HG02981 (cell line): ENCODE results near the gene P4HTM.
"Not testable (repeated sequence)": the region's sequence is repeated elsewhere in the genome, so short reads cannot be mapped to it uniquely, and the experiment has no call there.

Experiments used
- ATAC-seq: cut with Tn5 transposase; IDR thresholded peaks from one replicate; pipeline ENCODE4 v1.9.1; 2021; ENCODE audit warnings: mild to moderate bottlenecking, moderate library complexity; ENCODE audit not compliant: unreplicated experiment

Gene P4HTM

DNA sequence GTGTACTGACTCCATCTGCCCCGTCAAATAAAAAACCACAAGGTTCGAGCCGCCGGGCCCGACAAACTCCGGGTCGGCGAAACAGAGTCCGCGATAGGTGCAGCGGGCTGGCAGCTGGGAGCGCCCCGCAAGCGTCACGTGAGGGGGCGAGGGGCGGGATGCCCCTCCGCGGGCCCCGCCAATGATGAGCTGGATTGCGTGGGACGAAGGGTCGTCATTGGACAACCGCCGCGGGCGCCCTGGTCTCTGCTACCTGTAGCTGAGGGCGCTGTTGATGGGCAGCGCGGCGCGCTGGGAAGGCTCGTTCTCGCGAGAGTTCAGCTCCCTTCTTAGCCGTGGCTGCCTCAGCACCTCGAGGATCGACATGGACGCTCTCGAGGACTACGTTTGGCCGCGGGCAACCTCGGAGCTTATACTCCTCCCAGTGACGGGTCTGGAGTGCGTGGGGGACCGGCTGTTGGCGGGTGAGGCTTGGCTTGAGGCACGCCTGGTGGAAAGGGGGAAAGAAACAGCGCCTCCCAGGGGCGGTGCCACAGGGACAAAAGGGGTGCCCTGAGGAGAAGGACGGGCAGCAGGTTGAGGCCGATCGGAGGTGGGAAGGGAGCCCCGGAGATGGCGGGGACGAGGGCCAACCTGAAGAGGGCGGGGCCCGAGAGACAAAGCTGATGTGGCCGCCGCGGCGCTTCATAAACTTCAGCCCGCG is 17.2 kb downstream of the P4HTM start, which contains the start of gene WDR6:
Gene WDR6 (plus strand): TSS at position 324 of the 703 bp plus-strand sequence. CDS start 41 bp downstream, at position 365.
- ATAC-seq, result peak; percentile 80

DNA sequence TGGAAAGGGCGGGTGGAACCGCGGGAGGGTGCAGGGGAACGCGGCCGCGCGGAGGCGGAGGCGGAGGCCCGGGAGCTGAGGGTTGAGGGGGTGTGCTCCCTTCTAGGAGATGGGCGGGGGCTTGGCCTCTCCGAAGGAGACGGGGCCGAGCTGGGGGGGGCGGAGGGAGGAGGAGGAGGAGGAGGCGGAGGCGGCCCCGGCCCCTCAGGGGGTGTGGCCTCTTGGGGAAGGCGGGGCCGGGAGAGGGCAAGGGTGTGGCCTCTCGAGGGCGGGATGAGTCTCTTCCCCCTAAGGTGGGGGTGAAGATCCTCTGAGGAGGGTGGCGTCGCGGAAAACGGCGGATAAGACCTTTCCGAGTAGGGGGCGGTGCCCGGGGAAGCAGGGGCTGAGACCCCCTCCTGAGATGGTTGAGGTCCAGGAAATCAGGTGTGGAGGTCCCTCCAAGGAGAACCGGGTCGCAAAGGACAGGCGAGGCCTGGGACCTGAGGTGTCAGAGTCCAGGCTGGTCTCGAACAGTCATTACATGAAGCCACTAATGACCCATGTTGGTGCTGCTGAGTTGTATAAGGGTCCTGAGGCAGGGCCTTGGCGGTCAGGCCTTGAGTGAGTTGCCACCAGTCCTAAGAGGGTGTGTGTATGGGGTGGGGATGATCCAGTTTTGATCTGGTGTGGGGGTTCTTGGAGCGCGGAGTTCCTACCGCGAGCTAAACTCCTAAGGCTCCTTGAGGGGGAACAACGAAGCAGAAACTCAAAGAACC is 17.9 kb downstream of the P4HTM start:
- ATAC-seq, result peak; percentile 37

DNA sequence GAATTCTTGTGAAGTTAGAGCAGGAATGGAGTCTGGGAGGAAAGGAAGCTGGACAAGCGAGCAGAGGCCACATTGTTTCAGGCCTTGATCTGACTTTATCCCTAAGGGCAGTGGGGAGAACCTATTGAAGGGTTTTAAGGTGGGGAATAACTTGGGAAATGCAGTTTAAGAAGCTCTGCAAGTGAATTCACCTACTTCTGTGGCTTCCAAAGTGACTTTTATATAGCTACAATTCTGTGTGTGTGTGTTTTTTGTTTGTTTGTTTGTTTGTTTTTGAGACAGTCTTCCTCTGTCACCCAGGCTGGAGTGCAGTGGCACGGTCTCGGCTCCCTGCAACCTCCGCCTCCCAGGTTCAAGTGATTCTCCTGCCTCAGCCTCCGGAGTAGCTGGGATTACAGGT is 18.6 kb downstream of the P4HTM start:
- ATAC-seq, result not testable (repeated sequence)

DNA sequence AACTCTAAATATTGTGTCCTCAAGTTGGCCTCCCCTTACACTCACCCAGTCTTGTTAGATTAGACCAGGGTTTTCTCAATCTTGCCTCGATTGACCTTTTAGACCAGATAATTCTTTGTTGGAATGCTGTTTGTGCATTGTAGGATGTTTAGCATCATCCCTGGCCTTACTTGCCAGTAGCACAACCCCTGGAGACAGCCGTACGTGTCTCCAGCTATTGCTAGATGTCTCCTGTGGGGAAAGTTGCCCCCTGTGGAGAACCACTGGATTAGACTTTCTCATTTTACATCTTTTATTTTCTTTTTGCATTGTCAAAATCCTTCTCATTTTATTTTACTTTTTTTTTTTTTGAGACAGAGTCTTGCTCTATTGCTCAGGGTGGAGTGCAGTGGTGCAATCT is 19.4 kb downstream of the P4HTM start:
- ATAC-seq, result no peak

DNA sequence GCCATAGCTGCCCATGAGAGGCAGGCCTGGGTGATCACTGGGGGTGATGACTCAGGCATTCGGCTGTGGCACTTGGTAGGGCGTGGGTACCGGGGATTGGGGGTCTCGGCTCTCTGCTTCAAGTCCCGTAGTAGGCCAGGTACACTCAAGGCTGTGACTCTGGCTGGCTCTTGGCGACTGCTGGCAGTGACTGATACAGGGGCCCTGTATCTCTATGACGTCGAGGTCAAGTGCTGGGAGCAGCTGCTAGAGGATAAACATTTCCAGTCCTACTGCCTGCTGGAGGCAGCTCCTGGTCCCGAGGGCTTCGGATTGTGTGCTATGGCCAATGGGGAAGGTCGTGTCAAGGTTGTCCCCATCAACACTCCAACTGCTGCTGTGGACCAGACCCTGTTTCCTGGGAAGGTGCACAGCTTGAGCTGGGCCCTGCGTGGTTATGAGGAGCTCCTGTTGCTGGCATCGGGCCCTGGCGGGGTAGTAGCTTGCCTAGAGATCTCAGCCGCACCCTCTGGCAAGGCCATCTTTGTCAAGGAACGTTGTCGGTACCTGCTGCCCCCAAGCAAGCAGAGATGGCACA is 22.5 kb downstream of the P4HTM start:
- no peak for ATAC-seq

DNA sequence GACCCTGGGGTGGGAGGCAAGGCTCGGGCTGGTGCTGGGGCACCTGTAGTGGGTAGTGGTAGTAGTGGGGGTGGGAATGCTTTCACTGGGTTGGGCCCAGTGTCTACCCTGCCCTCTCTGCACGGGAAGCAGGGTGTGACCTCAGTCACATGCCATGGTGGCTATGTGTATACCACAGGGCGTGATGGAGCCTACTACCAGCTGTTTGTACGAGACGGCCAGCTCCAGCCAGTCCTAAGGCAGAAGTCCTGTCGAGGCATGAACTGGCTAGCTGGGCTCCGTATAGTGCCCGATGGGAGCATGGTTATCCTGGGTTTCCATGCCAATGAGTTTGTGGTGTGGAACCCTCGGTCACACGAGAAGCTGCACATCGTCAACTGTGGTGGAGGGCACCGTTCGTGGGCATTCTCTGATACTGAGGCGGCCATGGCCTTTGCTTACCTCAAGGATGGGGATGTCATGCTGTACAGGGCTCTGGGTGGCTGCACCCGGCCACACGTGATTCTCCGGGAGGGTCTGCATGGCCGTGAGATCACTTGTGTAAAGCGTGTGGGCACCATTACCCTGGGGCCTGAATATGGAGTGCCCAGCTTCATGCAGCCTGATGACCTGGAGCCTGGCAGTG is 23.2 kb downstream of the P4HTM start:
- no peak for ATAC-seq

DNA sequence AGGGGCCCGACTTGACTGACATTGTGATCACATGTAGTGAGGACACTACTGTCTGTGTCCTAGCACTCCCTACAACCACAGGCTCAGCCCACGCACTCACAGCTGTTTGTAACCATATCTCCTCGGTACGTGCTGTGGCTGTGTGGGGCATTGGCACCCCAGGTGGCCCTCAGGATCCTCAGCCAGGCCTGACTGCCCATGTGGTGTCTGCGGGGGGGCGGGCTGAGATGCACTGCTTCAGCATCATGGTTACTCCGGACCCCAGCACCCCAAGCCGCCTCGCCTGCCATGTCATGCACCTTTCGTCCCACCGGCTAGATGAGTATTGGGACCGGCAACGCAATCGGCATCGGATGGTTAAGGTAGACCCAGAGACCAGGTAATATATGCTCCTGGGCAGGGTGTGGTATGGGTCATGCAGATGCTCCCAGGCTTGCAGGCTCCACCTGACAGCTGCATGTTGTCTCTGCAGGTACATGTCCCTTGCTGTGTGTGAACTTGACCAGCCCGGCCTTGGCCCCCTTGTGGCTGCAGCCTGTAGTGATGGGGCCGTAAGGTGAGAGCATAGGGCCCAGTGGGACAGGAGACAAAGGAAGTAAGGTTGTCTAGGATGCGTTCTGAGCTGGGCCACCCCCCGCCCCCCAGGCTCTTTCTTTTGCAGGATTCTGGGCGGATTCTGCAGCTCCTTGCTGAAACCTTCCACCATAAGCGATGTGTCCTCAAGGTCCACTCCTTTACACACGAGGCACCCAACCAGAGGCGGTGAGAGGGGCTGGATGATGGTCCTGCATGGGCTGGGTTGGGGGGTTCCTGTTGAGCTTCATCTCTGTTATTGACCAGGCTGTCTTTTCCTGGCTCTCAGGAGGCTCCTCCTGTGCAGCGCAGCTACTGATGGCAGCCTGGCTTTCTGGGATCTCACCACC is 24.0 kb downstream of the P4HTM start:
- ATAC-seq, result no peak

DNA sequence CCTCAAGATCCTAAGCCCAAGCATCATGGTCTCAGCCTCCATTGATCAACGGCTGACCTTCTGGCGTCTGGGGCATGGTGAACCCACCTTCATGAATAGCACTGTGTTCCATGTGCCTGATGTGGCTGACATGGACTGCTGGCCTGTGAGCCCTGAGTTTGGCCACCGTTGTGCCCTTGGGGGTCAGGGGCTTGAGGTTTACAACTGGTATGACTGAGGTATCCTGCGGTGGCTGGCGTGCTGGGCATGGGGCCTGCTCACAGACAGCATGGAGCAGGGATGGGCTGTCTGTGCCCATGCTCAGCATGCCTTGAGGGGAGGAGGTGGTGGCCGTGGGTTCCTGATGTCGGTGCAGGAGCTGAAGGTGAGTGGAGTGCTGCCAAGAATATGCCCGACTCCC is 25.0 kb downstream of the P4HTM start:
- ATAC-seq, result no peak

DNA sequence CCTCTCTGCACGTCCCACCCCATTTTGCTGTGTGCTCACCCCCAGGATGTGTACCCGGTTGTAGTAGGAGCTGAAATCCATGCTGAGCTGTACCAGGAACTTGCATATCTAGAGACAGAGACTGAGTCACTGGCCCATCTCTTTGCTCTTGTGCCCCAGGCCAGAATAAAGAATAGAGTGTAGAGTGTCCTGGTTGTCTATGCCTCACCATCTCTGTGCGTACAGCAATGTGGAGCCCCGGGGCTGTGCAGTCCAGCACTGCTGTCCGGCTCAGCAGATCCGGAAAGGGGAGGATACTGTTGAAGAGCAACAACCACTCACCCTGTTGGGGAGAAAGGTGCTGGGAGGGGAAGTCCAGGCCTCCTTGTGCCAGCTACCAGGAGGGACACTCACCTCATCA is 25.7 kb downstream of the P4HTM start:
- no peak for ATAC-seq

DNA sequence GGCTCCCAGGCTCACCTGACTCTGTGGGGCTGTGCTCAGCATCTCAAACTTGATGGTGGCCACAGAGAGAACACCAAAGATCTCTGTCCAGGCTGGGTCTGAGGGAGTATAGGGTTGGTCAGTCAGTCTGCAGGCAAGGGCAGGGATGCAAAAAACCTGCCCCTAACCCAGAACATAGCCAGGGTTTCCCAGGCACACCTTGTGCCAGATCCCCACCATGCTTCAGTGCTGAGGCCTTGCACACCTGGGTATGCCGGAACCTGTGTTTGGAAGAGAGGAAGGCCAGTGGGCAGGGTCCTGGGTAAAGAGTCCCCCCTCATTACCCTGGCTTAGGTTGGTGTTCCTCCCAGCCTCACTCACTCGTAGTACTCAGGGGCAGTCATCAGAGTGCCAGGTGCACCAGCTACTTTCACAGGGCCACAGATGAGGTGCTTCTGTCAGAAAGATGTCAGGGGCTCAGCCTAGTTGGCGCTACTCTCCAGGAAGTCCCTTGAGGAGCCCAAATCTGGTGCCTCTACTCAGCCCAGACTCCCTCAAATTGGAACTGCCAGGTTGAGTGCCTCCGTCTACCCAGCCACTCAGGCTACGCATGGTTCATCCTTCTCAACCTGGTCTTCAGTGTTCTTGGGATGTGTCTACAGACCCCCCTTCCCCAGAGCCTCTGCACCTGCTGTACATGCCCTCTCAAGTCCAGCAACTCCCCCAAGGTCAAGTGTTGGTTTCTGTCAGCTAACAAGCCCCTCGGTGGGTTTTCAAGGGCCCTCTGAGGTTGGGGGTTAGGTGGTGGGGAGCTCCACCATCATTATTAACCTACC is 26.6 kb downstream of the P4HTM start:
- no peak for ATAC-seq

DNA sequence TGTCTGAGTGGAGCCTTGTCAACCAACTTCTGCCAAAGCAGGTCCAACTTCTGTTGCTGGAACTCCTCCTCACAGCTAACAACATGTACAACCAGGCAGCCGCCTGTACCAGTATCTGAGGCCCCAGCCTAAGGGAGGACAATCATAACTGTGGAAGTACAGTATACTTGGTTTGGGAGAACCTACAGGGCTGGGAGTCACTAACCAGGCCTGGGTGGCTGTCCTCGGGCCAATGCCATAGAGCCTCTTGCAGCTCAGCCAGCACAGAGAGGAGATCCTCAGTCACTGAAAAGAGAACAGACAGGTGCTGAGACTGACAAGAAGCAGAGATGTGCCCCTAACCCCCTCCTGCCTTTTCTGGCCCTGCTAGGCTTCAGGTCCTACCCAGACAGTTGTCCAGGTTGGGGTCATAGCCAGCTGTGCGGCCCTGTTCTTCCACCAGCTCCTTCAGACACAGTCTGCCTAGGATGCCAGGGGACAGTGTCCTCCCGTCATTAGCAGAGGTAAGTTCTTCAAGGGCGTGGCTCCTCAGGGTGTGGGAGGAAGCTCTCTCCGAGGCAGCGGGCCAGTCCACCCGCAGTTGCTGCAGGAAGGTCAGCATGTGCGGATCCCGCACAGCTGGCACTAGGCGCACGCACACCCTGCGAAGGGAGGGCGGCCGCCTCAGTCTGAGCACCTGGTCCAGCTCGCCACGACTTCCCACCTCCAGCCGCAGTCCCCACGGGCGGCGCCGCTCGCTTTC is 27.4 kb downstream of the P4HTM start:
- no peak for ATAC-seq

DNA sequence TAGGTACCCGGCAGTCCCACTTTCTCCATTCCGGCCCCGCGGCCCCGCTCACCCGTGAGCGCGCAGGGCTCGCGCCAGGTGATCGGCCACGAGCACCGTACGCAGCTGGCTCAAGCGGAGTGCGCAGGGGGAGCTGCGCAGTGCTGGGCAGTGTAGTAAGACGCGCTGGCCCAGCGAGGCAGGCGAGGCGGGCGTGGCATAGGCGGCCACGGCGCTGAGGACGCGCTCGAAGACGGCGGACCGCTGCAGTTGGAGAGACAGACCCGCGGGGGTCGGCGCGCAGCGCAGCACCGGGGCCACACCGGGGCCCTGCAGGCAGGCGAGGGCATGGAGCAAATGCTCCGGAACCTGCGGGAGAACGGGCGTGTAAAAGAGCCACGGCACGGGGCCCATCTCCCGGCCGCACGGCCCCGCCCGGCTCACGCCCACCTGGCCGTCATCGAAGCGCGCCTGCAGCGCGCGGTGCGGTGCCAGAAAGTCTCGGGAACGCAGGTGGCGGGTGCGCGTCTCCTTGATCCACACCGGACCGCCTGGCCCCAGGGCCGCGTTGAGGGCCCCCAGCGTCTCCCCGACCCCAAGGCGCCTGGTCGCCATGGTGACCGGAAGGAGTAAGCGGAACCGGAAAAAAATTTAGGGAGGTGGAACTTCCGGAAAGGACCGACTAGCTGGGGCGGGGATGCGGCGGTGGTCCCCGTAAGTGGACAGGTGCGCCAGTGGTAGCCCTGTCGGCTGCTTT is 28.1 kb downstream of the P4HTM start, which contains the start of gene DALRD3:
Gene DALRD3 (minus strand): TSS at position 610 of the 736 bp plus-strand sequence. CDS start 16 bp downstream, at position 594.
- ATAC-seq, result no peak

DNA sequence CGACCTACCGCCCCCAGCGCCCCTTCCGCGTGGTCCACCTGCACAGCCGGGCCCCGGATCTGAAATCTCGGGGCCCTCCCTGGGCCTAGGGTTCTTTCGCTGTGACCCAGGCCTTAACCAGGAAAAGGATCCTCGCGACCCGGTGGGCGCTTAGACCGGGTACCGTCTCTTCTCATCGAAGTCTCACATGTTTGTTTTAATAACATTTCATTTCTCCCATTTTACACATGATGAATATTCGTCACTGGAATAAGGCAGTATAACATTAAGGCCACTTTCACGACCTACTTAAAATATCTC is 28.6 kb downstream of the P4HTM start:
- ATAC-seq, result no peak

DNA sequence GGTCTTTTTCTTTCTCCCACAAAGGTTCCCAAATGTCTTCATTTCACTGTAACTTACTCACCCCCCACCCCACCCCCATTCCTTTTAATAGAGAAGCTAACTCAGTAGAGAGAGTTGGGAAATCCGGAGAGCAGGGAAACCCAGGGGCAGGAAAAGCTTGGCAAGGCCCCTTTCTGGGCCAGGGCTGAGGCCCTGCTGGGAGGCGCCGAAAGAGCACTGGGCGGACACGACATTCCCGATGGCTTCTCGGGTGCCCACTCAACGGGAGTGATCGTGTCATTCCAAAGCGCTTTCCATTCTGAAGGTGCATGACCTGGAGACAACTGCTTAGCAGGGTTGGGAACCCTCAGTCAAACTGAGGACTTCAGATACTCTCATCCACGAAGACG is 29.9 kb downstream of the P4HTM start:
- ATAC-seq, result no peak

DNA sequence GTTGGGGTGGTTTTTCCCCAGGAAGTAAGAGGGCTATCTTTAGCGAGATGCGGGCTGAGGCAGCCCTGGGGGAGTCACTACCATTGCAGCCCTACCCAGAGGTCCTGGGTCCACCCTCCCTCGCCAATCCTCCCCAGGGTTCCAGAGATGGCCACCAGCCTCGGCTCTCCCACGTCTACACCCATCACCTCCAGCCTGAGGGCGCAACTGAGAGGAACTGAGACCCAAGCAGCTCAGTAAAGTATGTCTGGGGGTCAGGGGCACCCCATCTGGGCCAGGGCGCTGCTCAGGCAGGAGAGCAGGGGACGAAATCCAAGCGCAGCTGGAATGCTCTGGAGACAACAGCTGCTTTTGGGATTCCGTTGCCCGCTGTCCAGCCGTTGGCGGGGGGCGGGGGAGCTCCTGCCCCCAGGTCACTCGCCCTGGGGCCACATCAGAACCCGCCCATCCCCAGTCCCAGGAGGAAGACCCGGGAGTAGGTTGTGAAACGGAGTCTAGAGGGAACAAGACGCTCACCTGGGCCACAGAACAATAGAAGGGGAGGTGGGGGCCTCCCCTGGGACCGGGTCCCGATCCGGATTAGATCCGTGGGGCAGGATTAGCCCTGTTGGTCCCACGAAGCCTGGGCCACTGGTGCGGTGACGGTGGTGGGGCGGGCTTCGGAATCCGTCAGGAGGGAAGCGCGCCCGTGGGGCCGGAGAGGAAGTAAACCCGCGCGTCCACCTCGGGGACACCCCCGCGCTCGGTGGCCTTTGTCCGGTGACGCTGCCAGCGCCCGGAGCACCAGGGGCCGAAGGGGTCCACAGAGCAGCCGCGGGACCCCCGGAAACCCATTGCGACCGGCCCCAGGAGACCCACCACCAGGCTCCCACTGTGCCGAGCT is 30.5 kb downstream of the P4HTM start:
- no peak for ATAC-seq

DNA sequence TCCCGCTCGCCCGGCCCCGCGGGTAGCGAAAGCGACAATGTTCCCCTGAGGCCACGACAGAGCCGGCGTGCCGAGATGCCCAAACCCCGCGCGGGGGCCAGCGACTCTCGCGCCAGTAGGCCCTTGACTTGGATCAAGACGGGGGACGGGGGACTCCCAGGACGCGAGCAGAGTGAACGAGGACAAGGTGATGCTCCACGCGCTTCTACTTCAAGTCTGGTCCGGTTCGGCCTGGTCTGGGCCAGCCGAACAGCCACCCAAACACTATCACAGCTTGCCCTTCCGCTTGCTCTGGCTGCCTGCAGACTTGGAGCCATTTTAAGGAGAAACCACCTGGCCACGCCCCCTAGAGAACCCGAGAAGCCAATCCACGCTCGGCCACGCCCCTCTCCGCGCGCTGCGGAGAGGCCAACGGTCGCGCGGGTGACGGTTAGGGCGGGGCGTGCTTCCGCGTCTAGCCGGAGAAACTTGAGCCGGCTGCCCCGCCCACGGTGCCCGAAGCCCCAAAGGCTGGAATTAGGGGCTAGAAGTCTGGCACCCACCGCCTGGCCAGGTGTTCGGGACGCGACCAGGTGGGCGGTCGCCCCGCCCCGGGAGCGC is 31.3 kb downstream of the P4HTM start:
- ATAC-seq, result peak; percentile 44
